Measurements from ENCODE around the gene FCGR3B.
"Not testable (repeated sequence)": the region's sequence is repeated elsewhere in the genome, so short reads cannot be mapped to it uniquely, and the experiment has no call there.

The FCGR3B gene

GRCh38 chr1:161631076-161631475 is at the start of gene FCGR3B:
FCGR3B (minus strand) TSS chr1:161631176; CDS start chr1:161631094, 82 bp downstream.
- DNase-seq (ENCODE audit: insufficient read length, low spot score) (no peak), FAIRE-seq (no peak)
- no peak for TF ChIP-seq POLR2A (IDR thresholded peaks at IDR 0.05; ENCODE audit: low read depth, low read length)

GRCh38 chr1:161678500-161678899 is 47.5 kb upstream of the FCGR3B start:
- TF ChIP-seq POLR2A (IDR thresholded peaks at IDR 0.05; ENCODE audit: low read depth, low read length): no peak
- no peak for DNase-seq (ENCODE audit: insufficient read length, low spot score)
- FAIRE-seq: no peak

- FAIRE-seq (no peak), DNase-seq (ENCODE audit: insufficient read length, low spot score) (no peak)
- no peak for TF ChIP-seq POLR2A (IDR thresholded peaks at IDR 0.05; ENCODE audit: low read depth, low read length)
Measured at GRCh38 chr1:161676958-161677689, 46.1 kb upstream of the FCGR3B start.

GRCh38 chr1:161676441-161676840 is 45.5 kb upstream of the FCGR3B start:
- FAIRE-seq (no peak), DNase-seq (ENCODE audit: insufficient read length, low spot score) (no peak)
- no peak for TF ChIP-seq POLR2A (IDR thresholded peaks at IDR 0.05; ENCODE audit: low read depth, low read length)

- not testable (repeated sequence) for DNase-seq (ENCODE audit: insufficient read length, low spot score)
Measured at GRCh38 chr1:161674908-161675307, 43.9 kb upstream of the FCGR3B start.

GRCh38 chr1:161674447-161674846 is 43.5 kb upstream of the FCGR3B start:
- FAIRE-seq; DNase-seq (ENCODE audit: insufficient read length, low spot score): not testable (repeated sequence)

More at GRCh38 chr1:161674908-161675307, 43.9 kb upstream of the FCGR3B start:
- not testable (repeated sequence) for FAIRE-seq

GRCh38 chr1:161673437-161673836 is 42.5 kb upstream of the FCGR3B start:
- not testable (repeated sequence) for FAIRE-seq; DNase-seq (ENCODE audit: insufficient read length, low spot score)

- DNase-seq (ENCODE audit: insufficient read length, low spot score); FAIRE-seq: not testable (repeated sequence)
Measured at GRCh38 chr1:161671045-161672020, 40.4 kb upstream of the FCGR3B start.

DNA sequence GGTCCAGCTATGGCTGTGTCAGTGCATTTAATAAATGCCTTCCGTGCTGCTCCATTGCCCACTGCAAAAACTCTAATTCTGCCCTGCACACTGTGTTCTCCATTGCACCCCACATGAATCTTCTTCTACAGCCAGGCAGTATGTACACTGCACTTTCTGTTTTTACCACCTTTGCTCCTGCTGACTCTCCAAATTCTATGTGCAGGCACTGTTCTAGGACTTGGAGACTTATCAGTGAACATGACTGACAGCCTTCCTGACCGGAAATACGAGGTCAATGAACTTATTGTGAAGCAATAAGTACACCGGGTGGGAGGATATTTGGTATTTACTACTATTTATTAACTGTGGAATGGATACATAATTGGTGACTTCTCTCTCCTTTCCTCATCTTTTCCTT is 33.7 kb upstream of the FCGR3B start:
- not testable (repeated sequence) for FAIRE-seq; DNase-seq (ENCODE audit: insufficient read length, low spot score)

- not testable (repeated sequence) for DNase-seq (ENCODE audit: insufficient read length, low spot score); FAIRE-seq
Measured at GRCh38 chr1:161663569-161663968, 32.6 kb upstream of the FCGR3B start.

GRCh38 chr1:161662684-161663339 is 31.8 kb upstream of the FCGR3B start, which contains the start of gene FCGR2B:
FCGR2B (plus strand) TSS chr1:161663143; CDS start chr1:161663242, 99 bp downstream.
- not testable (repeated sequence) for FAIRE-seq; DNase-seq (ENCODE audit: insufficient read length, low spot score)

DNA sequence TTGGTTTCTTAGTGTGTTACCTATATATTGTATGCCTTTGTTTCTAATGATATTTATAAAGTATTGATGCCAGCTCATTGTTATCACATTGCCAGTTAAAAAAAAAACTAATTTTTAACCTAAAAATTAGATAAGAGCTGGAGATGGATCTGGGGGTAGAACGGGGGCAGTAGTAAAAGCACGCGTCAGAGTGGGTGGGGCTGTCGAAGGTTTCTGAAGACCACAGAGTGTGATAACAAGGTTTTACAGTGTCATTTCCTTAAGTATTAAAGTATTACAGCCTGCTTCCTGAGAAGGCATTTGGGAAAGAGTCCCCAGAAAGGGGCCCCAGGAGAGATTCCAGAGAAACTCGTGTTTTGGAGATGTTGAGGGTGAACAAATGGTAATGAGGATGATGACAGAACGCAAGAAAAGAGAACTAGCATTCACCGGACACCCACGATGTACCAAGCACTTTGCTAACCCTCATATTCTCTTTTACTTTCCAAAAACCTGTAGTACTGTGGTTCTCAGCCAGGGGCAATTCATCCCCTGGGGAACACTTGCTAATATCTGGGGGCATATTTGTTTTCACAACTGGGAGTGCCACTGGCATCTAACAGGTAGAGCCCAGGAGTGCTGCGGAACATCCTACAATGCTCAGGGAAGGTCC is 30.8 kb upstream of the FCGR3B start:
- DNase-seq (ENCODE audit: insufficient read length, low spot score); FAIRE-seq: not testable (repeated sequence)

DNA sequence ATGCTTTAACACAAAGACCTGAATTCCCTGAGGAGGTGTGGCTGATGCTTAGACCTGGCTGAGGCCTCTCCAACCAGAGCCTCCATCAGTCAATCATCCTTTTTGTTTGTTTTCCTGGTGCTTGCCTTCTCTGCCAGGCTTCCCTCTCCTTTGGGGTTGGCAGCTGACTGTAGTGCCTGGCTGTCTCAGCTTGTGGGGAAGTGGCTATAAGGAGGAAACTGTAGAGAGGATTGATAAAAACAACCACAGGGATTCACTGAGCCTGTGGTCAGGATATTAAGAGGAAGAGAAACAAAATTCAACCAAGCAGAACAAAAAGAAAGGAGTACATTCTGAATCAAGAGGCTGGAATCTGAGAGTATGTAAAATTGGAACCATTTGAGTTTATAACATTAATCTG is 27.5 kb upstream of the FCGR3B start:
- FAIRE-seq; DNase-seq (ENCODE audit: insufficient read length, low spot score): not testable (repeated sequence)

GRCh38 chr1:161653971-161654370 is 23.0 kb upstream of the FCGR3B start:
- not testable (repeated sequence) for DNase-seq (ENCODE audit: insufficient read length, low spot score); FAIRE-seq

DNA sequence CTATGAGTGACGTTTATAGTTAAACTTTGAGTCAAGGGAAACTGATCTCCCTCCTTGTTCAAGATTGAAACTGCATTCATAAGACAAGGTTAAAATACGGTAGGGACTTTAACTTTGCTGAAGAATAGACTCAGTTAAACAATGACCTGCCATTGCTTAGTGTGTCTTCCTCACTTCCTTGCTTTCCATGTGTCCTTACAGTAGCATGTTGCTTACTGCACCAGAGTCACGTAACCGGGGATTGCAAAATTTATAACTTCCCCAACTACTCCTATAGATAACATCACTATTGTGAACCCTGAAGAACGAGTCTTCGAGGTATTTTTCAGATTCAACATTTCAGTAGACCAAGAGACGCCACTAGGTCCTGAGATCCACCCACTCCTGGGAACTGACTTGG is 22.6 kb upstream of the FCGR3B start:
- FAIRE-seq; DNase-seq (ENCODE audit: insufficient read length, low spot score): not testable (repeated sequence)

DNA sequence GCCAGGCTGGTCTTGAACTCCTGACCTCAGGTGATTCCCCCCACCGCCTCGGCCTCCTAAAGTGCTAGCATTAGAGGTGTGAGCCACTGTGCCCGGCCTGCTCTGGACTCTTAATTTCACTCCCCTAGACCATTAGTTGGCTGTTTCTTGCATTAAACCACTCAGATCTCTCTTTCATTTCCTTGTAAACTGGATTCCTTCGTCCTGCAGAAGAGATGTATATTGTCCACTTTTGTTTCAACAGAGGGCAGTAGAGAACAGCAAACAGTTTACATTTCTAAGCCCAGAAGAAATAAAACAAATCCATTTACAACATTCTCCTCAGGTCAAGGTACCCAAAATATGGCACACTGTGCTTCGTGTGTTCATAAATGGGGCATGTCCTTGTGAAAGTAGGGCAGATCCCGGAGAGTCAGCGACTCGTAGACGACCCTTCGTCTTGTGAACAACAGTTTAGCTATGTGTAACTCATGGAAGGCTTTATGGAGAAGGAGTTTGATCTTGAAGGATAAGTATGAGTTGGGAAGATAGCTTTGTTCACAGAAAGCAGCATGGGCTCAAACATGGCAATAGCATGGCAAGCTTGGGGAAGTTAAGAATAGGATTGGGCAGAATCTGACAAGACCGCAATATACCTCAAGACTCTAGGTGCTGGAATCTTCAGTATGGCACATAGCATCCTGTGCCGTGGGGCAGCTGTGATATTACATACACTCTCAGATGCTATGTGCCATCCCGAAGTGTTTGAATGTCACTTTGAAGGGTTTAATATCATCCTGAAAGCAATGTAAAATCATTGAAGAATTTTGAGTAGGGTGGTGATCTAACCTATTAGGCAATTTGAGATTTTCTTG is 16.8 kb upstream of the FCGR3B start:
- not testable (repeated sequence) for FAIRE-seq; DNase-seq (ENCODE audit: insufficient read length, low spot score)

GRCh38 chr1:161644855-161645254 is 13.9 kb upstream of the FCGR3B start:
- DNase-seq (ENCODE audit: insufficient read length, low spot score); FAIRE-seq: not testable (repeated sequence)
